Breast epithelium (tissue), 4 donors: ENCODE measurements around the gene HIVEP2. TPM values are rescaled to one million over a fixed set of nuclear protein-coding genes. Genes with fewer than 3 reads are reported as not detected.

Source experiments
- DNase-seq, 2 donors: peaks; one replicate each; pipeline ENCODE4 v3.0.0-alpha.2; 2019; ENCODE audit warnings: low spot score in 2 of 2
- H3K27ac ChIP-seq, 2 donors: fragments of 200-600 bp; sonication (generic) in 1 of 2; one replicate each; pipeline ENCODE4 v1.5.1; 2016 to 2019; ENCODE audit warnings: mild to moderate bottlenecking in 1 of 2
- H3K27me3 ChIP-seq, 2 donors: fragments of 200-600 bp; sonication (generic) in 1 of 2; one replicate each; pipeline versions ENCODE4 v1.5.1 to v1.6.0; 2017 to 2019; ENCODE audit warnings: control low read depth in 1 of 2, mild to moderate bottlenecking in 1 of 2
- H3K36me3 ChIP-seq: fragments of 200-600 bp; one replicate; pipeline ENCODE4 v1.5.1; 2019
- H3K4me1 ChIP-seq, 2 donors: fragments of 200-600 bp; sonication (generic); one replicate each; pipeline ENCODE4 v1.5.1; 2016 to 2019; ENCODE audit warnings: control low read depth in 1 of 2
- H3K4me3 ChIP-seq, 3 donors: fragments of 200-600 bp; sonication (generic); 1 replicate in 2 of 3; 2 replicates in 1 of 3; pipeline ENCODE4 v1.5.1; 2016 to 2019; ENCODE audit warnings: mild to moderate bottlenecking in 3 of 3, moderate library complexity in 2 of 3
- H3K9me3 ChIP-seq, 2 donors: fragments of 200-600 bp; sonication (generic) in 1 of 2; one replicate each; pipeline ENCODE4 v1.5.1; 2016 to 2019; ENCODE audit warnings: control low read depth in 1 of 2
- CTCF ChIP-seq, 3 donors: fragments of 450-650 bp; IDR thresholded peaks; one replicate each; pipeline ENCODE4 v1.5.1; 2016 to 2017; ENCODE audit warnings: antibody characterized with exemption in 3 of 3, mild to moderate bottlenecking in 3 of 3, moderate library complexity in 3 of 3
- POLR2A ChIP-seq: fragments of 450-650 bp; IDR thresholded peaks from one replicate; pipeline ENCODE4 v1.6.1; 2016; ENCODE audit warnings: antibody characterized with exemption, mild to moderate bottlenecking, moderate library complexity
- POLR2AphosphoS5 ChIP-seq, 3 donors: sonication (generic); formaldehyde crosslinking; IDR thresholded peaks; one replicate each; pipeline ENCODE4 v1.6.1; 2017; ENCODE audit warnings: antibody characterized with exemption in 3 of 3
- intact Hi-C: fragments of 100-400 bp; cut with DNase I; formaldehyde crosslinking; loops from one replicate; pipeline ENCODE4 v1.15.1; 2023; ENCODE audit warnings: low total_unique reads
- total RNA-seq, 3 donors: library from RNA; depleted of rRNA; stranded (reverse); fragments of >200 nt; gene quantifications; one replicate each; pipeline ENCODE4 v1.1.0, GENCODE V29; 2016

HIVEP2 gene
- total RNA-seq, 3 donors from 2014 or later, result 20.6 to 25.0 (median 23.9) TPM

DNA sequence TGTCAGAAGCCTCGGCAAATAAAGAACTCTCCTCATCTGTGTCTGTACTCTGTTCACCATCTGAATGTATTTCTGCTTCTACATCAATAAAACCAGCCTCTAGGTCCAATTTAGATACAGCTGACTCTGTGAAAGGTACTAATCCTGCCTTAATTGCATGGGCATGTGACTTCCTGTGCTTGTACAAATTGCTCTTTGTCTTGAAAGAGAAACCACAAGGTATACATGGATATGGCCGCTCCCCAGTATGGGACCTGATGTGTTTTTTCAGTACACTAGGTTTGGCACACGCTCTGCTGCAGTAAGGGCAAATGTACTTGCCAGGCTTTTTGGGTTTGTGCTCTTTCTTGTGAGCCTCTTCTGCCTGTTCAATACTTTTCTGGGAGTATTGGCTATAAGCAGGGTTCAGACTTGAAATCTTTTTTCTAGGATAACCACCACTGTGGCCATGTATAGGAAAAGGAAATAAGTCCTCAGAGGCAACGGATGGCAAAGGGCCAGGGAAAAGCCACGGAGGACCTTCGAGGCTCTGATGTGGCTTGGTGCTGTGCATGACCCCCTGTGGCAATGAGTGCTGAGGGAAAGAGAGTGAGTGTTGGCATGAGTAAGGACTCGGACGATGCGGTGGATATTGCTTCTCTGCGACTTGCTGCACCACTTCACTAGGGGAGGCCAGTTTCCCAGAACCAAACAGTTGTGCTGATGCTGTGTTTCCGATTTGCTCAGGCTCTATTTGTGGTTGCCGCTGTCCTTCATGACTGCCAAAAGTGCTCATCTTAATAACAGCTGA is 170.9 kb downstream of the HIVEP2 start:
- TF ChIP-seq CTCF (IDR thresholded peaks at IDR 0.05), result no peak
- no peak for TF ChIP-seq POLR2AphosphoS5 (IDR thresholded peaks at IDR 0.05)
- no peak for TF ChIP-seq POLR2A
- H3K36me3 ChIP-seq, result no peaks in the 10 kb centered on the region
- intact Hi-C loops, result loop anchor here (2.0 kb wide), 1 partner anchor 17 kb away; no protein-coding TSS in a partner anchor

DNA sequence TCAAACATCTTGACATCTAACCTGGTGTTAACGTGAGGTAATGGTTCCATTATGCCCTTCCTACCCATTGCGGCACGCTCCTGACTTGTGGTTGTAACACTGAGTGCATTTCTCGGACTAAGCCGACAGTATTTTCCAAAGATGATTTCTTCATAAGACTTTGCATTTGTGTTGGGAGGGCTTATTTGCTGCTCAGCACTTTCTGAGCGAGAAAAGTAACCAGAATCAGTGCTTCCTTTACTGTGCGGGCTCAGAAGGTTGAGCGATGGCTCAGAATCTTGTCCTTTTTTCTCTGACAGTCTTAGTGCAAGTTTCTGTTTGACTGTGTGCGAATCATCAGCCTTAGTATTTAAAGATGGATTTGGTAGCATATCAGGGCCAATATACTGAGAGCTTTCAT is 171.7 kb downstream of the HIVEP2 start:
- intact Hi-C loops, result loop anchor here (2.0 kb wide), 1 partner anchor 17 kb away; no protein-coding TSS in a partner anchor
- Histone ChIP-seq H3K9me3 (no peaks in the 10 kb centered on the region), H3K27ac (no peak overlapping the region), H3K27me3 (no peaks in the 10 kb centered on the region), H3K36me3 (no peaks in the 10 kb centered on the region), H3K4me3 (no peak overlapping the region), H3K4me1 (no peaks in the 10 kb centered on the region)
- no peak for DNase-seq
- no peak for TF ChIP-seq CTCF (IDR thresholded peaks at IDR 0.05)
- no peak for TF ChIP-seq POLR2A
- no peak for TF ChIP-seq POLR2AphosphoS5 (IDR thresholded peaks at IDR 0.05)

More for the DNA sequence above, 170.9 kb downstream of the HIVEP2 start:
- Histone ChIP-seq H3K4me3 (no peak overlapping the region), H3K4me1 (no peaks in the 10 kb centered on the region), H3K27ac (no peak overlapping the region), H3K27me3 (no peaks in the 10 kb centered on the region), H3K9me3 (no peaks in the 10 kb centered on the region)
- no peak for DNase-seq

DNA sequence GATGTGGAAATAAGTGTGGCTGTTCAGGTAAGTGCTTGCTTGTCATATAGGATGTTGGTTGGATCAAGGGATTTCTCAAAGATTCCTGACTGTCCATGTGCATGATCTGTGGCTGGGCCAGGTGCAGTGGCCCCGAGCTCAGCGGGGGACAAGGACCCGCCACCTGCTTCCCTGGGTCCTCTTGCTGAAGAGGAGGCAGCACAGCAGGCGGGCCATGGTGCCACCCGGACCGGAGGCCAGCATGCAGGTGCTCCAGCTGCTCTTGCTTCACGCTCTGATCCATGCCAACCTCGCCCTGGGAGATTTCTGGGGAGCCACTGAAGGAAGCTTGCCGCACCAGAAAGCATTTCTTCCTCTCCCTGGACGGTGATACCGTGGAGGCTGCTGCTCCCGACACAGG is 173.8 kb downstream of the HIVEP2 start:
- Histone ChIP-seq H3K9me3 (no peaks in the 10 kb centered on the region), H3K27ac (no peak overlapping the region), H3K4me3 (no peak overlapping the region), H3K4me1 (no peaks in the 10 kb centered on the region), H3K36me3 (no peaks in the 10 kb centered on the region), H3K27me3 (no peaks in the 10 kb centered on the region)
- no peak for TF ChIP-seq POLR2AphosphoS5 (IDR thresholded peaks at IDR 0.05)
- no peak for TF ChIP-seq CTCF (IDR thresholded peaks at IDR 0.05)
- TF ChIP-seq POLR2A, result no peak
- DNase-seq, result no peak
- intact Hi-C loops, result no loop called here

DNA sequence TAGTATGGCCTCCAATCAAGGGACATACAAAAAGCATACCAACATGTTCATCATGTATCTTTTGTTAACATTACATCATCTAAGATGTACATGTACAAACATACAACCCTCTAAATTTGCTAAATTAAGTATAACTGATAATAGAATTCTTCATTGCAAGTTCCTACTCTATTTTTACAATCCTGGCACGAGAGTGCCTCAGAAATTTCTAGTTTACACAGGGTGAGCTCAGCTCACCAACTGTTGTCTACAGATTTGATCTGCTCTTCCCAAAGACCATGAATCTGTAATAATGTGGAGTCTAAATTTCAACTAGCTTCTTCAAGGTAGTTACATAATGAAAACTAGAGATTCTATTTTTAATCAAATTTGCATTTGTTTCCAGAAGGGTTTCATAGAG is 179.7 kb downstream of the HIVEP2 start:
- Histone ChIP-seq H3K9me3 (no peaks in the 10 kb centered on the region), H3K27ac (no peak overlapping the region), H3K4me1 (no peaks in the 10 kb centered on the region), H3K36me3 (no peaks in the 10 kb centered on the region), H3K27me3 (no peaks in the 10 kb centered on the region), H3K4me3 (no peak overlapping the region)
- no peak for TF ChIP-seq POLR2A
- TF ChIP-seq POLR2AphosphoS5 (IDR thresholded peaks at IDR 0.05), result no peak
- no peak for DNase-seq
- intact Hi-C loops, result no loop called here

DNA sequence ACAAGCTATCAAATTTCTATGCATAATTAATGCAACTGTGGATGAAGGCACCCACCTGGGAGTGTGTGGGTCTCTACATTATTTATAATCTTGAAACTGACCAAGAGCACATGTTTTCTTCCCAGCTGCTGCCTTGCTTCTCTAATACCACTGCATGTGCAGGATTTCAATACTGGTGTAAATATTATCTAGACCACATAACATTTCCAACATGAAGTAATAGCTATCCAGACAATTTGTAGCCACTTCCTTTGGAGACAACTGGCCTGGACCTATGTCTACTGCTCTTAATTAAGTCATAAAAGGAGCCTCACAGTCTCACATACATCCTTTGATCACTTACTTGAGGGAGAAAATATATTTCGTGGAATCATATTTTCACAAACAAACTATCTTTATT is 180.7 kb downstream of the HIVEP2 start:
- no peak for DNase-seq
- Histone ChIP-seq H3K4me3 (no peak overlapping the region), H3K36me3 (no peaks in the 10 kb centered on the region), H3K4me1 (no peaks in the 10 kb centered on the region), H3K27me3 (no peaks in the 10 kb centered on the region), H3K27ac (no peak overlapping the region), H3K9me3 (no peaks in the 10 kb centered on the region)
- TF ChIP-seq POLR2A (no peak), CTCF (IDR thresholded peaks at IDR 0.05) (no peak), POLR2AphosphoS5 (IDR thresholded peaks at IDR 0.05) (no peak)
- intact Hi-C loops, result no loop called here
